Adrenal gland (tissue), 5 donors: ENCODE measurements around the gene ZNF664.

ENCODE experiments used
- CTCF ChIP-seq, 6 experiments: fragments of 450-650 bp in 4 of 6; fragments of 200-600 bp in 2 of 6; sonication (generic) in 1 of 6; IDR thresholded peaks; 1 replicate in 5 of 6; 2 replicates in 1 of 6; pipeline versions ENCODE4 v1.5.1 to v1.8.0; 2016 to 2021; ENCODE audit warnings: antibody characterized with exemption in 6 of 6, mild to moderate bottlenecking in 2 of 6, moderate library complexity in 1 of 6
- POLR2A ChIP-seq, 2 donors: fragments of 450-650 bp; IDR thresholded peaks; one replicate each; pipeline ENCODE4 v1.6.1; 2017; ENCODE audit warnings: antibody characterized with exemption in 2 of 2, mild to moderate bottlenecking in 2 of 2, moderate library complexity in 1 of 2
- donor health status: DM: no; HTN: no; CAD: no.

- TF ChIP-seq CTCF (IDR thresholded peaks at IDR 0.05) = no peak
- no peak for TF ChIP-seq POLR2A (IDR thresholded peaks at IDR 0.05)
These were observed 35.9 kb upstream of the ZNF664 start for GRCh38 chr12:123936956-123937706.
